CD4-positive, alpha-beta T cell treated with Interleukin-4 for 1 hour (primary cell): ENCODE data around the gene XKRX.
A peak's percentile ranks its signal among the peaks of the same experiment; 100 is the strongest.

Experiments used
- DNase-seq, 2 donors: peaks; one replicate each; pipeline ENCODE4 v3.0.0-alpha.2; 2020 to 2022

The XKRX gene

DNA sequence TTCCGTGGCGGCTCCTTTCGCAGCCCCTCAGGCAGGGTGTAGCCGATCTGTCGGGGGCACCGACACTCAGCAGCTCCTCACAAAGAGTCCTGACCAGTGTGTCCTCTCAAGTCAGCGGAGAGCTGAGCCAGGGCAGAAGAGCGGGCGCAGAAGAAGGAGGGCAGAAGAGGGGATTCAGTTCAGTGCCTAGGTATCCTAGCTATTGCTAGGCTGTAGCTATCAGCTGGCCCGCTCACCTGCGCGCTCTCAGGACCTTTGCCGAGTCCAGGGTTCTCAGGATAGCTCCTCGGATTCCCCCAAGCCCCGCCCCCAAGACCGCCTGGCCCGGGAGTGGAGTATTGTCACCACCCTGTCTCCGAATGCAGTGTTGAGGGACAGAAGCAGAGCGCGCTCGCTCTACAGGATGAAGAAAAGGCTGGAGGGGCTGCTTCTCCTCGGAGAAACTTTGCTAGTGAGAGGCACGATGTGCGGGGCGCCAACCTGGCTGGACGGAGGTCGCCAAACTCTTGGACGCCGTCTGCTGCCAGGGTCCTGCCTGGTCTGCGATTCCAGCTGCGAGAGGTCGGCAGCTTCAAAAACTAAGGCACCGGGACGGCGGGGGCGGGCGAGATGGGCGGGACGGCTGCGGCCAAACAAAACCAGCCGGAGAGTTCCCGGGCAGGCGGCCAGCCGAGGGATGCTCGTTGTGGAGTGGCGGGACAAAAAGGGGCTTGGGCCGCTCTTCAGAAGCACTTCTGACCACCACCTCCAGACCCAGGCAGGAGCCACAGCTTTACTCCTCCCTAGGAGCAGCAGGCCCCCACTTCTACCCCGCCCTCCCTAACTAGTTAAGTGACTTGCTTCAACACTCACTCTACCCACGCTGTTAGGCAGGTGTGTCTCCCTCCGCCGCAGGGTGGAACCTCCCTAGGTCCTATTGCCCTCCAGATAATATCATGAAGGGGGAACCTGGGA lies at the start of gene XKRX:
Gene XKRX, minus strand, starts transcription at position 258 of the 954 bp plus-strand sequence. CDS start 613 bp downstream, outside the sequence.
- peak; percentile 29 to 31 for DNase-seq

DNA sequence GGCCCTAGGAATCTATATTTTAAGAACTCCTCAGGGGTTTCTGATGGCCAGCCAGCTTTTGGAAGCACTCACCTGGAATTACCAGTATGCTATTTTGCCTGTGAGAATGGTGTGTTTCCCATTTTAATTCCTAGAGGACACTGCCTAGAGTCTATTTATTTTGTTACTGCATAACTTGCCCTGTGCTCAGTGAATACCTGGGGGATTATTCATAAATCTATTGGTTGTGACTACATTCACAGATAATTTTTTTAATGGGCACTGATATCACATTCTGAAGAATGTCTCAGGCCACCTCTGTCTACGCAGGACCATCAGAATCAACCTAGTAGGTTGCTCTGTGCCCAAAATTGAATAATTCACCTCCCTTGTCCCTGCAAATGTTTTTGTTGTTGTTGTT lies 47.5 kb upstream of the XKRX start:
- no peak for DNase-seq

DNA sequence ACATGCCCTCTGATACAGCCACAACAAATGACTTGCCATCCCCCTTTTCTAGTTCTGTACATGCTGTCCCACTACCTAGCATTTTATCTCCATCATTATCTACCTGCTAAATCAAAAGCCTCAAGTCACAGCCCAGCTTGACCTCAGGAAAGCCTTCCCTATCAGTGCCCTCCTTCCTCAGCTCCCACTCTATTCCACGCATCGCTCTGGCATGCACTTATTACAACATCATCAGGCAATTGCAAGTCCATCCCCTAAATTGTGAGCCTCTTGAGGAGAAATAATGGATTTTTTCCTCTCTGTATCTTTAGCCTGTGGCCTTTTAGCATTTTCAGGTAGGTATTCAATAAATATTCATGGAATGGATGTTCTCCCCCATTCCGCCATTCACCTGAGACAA lies 46.5 kb upstream of the XKRX start:
- no peak for DNase-seq

DNA sequence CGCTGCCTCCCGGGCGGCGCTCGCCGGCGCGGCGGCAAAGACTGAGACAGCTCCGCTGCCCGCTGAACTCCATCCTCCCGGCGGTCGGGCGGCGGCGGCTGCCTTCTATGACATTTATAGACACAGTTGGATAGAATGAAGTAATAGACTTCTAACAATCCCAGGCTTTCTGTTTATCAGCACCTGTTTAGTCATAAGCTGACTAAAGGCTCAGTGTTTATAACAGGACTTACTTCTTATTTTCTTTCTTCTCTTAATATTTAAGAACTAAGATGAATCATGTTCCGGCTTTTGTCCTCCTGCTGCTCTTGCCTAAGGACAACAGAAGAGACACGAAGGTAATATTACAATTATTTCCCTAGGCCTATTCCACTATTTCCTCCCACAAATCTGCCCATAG lies 44.7 kb upstream of the XKRX start:
- no peak for DNase-seq

DNA sequence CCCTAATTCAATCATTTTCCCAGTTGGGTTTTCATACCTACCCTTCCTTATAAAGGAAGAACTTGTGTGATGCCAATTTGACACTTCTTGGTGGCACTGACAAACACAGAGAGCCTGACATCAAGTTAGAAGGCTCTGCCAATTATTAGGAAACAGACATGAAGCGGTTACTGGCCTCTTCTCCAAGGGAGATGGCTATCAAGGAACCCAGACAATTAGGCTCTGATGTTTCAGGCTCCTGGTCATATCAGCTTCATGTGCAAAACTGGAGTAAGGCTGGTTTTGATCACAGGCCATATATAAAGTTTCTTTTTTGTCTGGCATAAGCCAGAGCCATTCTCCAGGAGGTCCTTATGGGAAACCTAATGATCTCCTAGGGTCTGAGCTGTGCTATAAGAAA lies 41.2 kb upstream of the XKRX start:
- DNase-seq: no peak

DNA sequence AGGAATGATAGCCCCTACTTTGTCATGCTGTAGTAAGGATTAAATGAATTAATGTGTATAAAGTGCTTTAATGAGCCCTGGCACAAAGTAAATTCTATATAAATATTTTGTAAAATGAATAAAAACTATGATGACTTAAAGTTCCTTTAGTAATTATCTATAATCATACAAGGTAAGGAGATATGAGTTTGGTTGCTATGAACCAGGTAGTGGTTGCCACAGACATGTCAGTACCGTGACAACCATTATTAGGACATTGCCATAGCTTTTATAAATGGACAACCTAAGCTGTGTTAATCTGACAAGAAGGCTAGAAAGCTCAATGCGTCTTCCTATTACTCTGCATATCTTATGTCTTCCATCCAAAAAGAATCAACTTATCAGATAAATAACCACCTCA lies 40.7 kb upstream of the XKRX start, which contains the start of gene ARL13A:
Gene ARL13A, plus strand, starts transcription at position 301 of the 400 bp plus-strand sequence. CDS start 3,982 bp downstream, outside the sequence.
- DNase-seq: no peak

DNA sequence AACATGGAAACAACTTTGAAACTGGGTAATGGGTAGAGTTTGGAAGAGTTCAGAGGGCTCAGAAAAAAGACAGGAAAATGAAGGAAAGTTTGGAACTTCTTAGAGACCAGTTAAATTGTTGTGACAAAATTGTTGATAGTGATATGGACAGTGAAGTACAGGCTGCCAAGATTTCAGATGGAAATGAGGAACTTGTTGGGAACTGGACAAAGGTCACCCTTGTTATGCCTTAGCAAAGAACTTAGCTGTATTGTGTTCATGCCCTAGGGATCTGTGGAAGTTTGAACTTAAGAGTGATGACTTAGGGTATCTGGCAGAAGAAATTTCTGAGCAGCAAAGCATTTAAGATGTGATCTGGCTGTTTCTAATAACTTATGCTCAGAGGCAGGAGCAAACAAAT lies 35.6 kb upstream of the XKRX start:
- DNase-seq: no peak

DNA sequence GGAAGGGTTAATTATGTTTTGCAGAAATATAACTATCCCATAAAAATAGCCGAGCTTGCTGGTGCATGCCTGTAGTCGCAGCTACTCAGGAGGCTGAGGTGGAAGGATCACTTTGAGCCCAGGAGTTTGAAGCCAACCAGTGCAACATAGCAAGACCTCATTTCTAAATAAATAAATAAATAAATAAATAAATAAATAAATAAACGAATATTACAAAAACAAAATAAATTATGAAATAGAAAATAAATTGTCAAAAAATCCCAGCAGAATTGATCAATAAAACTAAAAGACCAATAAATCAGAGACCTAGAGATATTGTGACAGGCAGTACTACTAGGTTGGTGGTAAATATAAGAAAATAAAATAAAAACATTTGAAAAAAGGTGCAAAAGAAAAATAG lies 34.1 kb upstream of the XKRX start:
- no peak for DNase-seq

DNA sequence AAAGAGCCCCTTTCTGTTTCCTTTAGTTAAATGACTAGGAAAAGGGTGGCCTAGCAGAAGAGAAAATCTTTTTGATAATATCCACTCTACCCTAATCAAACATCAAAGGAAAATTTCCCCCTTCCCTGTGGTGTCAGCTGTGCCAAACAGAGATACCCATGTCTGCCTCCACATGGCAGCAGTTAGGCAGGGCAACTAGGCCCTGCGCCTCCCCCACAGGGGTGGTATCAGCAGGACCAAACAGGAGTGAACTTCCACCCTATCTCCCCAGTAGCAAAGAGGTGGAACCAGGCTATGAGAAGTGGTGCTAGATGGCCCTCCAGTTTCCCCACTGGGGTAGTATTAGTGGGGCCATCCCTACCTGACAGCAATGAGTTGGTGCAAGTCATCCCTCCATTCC lies 19.8 kb upstream of the XKRX start:
- no peak for DNase-seq

DNA sequence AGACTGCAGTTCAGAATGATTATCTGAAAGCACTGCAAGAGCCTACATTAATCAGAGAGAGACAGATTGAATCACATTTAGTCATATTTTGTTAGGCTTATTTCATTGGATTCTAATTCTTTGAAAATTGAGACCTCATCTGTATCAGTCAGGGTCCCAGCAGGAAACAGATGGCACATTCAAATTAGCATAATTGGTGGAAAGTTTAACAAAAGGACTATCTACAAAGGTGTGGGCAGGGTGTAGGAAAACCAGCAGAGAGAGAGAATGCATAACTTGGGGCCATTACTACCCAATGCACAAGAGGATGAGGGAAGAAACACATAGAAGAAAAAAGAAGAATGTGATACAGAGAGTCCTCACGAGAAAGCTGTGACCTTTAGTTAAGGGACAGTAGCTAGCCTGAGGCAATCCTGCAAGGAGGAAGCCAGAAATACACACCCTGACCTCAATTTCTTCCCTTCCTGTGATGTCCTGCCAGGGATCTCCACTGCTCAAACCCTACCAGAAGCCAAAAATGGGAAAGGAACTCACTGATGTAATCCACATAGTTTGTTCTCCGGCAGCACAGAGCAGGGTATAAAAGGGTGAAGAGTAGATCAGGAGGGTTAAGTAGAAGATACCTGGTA lies 17.7 kb upstream of the XKRX start:
- DNase-seq: no peak

DNA sequence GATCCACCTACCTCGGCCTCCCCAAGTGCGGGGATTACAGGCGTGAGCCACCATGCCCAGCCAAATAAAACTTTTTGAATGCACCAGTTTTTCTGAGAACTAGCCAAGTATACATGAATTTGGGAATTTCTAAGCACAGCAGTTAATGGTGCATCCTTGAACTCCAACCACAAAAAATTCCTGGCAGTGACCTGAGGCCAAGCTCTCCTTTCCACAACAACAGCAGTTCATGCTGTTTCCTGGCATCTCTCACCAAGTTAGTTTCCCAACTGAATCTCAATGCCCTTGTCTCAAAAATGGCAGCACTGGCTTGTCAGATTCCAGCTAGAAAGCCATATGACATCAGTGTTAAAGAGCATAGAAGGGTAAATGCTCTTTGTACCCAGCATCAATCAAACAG lies 15.9 kb upstream of the XKRX start:
- DNase-seq: no peak

DNA sequence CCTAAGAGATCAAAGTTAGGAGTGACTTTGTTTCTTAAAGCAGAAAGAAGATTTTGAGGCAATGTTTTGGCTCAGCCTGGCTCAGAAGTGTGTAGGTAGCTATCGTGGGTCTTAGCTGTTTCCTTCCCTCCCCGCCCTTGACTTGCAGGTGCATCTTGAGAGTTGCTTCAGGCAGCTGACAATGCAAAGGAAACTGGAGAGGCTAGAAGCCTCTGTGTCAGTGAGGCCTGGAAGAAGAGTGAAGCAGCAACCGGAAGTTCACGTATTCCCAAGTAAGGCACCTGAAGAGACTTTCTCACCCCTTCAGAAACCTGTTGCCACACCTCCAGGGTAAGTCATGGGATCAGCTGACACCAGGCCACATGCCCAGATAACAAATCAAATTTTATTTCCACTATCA lies 10.6 kb upstream of the XKRX start:
- DNase-seq: no peak

DNA sequence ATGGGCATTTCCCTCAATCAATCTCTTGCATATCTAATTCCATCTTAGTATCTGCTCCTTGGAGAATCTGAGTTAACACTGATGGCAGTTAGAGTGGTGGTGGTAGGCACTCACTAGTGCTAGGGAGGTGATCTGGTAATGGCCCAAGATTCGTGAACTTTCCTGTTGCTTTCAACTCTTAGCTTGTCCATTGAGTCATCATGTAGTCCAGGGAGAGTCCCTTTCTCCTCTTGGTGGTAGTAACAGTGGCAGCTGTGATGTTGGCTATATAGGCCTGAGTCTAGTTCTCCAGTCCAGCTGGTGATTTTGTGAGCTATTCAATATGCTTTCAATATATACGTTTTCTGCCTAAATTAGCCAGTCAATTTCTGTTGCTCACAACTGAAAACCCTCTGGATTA lies 7.0 kb upstream of the XKRX start:
- no peak for DNase-seq

DNA sequence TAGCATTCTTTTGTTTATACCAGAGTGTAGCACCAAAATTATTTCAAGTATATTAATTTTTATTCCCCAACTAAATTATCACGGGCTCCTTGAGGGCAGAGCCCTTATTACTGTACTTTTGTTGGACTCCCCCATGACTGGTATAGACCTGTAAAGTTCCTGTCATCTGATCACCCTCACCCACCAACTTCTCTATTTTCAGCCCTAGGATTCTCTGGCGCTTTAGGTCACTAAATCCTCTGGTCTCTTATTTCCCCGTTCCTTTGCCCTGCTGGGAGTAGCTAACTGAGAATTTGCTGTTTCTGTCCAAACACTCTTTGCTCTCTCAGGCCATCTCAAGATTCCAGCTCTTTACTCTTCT lies 3.2 kb upstream of the XKRX start:
- no peak for DNase-seq

DNA sequence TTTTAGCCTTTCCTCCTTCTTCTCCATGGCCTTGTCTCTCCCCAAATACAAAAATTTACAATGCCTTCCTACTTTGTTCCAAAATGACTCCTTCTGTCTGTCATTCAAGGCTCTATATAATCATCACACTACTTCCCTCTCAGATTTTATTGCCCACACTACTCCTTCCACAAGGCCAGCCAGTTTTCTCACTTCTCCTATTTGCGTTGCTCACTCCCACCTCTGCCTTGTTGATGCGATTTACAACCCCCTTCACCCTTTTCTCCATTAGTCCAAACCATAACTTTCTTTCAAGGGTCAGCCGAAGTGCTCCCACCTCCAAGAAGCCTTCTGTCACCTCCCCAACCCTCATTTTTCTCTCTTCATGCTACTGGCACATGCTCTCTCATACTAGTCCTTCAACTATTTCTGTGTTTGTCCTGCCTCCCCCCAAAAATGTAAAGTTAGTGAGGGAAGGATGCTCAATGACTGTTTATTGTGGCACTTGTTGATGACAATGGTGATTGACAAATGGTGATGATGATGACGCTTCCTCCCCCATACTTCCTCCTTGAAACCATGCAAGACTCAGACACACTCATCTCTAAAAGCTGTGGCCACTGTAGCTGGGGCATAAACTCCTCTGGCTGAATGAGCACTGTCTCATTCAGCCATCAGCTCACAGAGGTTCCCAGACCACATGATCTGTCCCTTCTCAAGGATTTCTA lies 2.7 kb upstream of the XKRX start:
- no peak for DNase-seq

DNA sequence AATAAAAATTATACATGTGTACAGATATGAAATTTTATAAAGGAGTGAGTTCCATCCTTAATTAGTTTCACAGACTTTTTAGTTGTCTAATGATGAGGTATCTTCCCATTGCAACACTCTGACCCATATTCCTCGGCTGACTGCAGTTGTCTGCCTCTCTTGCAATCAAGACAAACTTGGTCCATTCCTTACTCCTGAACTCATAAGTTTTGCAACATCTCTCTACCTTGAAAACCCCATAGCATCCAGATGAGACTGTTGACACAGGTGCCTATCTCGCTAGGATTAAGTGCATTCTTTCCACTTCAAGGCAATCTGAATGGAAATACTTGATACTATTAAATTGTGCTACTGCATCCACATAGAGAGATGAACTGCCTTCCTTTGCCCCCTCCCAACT lies 2.3 kb downstream of the XKRX start:
- no peak for DNase-seq

DNA sequence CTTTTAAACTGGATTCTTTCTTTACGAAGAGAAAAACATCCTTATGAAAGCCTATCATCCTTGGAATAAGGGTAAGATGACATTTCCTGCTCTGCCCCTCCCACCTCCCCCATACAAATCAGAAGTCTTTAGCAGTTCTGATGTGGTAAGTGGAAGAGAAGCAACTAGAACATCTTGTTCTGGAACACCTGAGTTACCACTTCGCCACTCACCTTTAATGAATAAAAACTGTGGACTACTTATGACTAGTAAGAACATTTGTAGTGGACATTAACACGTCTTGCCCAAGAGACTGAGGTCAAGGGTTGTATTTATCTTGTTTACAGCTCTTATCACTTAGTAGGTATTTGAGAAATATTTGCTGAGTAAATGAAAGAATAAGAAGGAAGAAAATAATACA lies 4.3 kb downstream of the XKRX start:
- no peak for DNase-seq

DNA sequence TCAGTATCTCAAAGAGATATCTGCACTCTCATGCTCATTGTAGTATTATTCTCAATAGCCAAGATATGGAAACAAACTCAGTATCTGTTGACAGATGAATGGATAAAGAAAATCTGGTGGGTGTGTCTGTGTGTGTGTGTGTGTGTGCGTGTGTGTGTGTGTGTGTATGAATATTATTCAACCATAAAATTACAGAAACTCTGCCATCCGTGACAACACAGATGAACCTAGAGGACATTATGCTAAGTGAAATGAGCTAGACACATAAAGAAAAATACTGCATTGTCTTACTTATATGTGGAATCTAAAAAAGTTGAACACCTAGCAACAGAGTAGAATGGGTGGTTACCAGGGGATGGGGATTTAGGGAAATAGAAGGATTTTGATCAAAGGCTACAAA lies 13.2 kb downstream of the XKRX start:
- no peak for DNase-seq

DNA sequence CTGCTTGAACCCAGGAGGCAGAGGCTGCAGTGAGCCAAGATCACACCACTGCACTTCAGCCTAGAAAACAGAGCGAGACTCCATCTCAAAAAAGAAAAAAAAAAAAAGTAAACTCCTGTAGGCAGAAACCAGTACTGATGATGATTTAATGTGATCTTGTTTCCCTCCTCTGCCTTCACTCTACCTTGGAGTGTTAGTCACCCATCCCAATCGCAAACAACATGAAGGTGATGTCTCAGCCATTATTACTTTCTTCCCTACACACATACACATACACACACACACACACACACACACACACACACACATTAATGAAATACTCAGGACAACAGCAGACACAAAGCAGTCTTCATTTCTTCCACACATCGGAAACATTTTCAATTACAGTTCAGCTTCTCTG lies 15.6 kb downstream of the XKRX start:
- no peak for DNase-seq

DNA sequence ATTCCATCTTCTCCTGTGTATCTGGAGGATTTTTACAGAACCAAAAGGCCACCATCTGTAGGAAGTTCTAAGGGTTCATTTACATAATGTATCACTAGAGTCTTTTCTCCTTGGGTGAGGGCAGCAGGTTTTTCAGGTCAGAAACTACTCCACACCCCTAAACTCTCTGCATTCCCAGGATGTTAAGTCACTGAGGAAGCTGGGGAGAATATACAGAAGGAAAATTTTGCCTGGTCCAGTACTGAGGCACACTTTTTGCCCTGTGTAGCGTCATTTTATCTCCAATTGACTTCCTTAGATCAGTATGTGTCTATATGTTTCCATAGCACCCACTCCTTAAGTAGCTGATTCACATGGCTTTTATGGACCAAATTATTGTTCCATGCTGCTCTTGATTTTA lies 17.0 kb downstream of the XKRX start:
- DNase-seq: no peak

DNA sequence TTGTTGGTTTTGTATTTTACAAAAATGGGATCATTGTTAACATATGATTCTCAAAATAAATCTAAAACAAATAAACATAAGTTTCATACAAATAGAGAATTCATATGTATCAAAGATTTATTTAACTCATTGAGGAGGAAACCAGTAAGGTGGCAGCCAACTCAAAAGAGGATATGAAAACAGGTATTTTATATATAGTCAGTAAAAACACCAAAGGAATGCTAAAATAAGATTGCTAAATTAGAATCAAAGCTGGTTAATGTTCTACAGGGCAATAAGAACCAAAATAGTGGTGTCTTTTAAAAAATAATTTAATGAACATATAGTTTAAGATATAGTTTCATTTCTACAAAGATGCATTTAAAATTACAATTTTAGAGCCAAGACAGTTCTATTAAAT lies 23.1 kb downstream of the XKRX start:
- DNase-seq: no peak

DNA sequence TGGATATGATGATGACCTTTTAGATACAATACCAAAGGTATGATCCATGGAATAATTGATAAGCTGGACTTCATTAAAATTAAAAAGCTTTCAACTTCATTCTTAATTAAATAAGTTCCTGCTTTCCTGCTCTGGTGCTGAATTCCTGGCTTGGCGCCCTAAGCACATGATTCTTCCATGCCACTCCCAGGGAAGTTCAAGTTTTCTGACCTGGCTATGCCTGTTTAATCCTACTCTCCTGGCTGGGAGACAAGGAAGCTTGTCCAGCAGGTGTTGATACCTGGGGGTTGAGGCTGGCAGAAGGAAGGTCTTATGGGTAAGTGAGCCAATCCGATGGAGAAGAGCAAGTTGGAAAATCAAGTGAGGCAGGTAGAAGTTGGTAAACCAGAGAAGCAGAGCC lies 24.3 kb downstream of the XKRX start:
- no peak for DNase-seq

DNA sequence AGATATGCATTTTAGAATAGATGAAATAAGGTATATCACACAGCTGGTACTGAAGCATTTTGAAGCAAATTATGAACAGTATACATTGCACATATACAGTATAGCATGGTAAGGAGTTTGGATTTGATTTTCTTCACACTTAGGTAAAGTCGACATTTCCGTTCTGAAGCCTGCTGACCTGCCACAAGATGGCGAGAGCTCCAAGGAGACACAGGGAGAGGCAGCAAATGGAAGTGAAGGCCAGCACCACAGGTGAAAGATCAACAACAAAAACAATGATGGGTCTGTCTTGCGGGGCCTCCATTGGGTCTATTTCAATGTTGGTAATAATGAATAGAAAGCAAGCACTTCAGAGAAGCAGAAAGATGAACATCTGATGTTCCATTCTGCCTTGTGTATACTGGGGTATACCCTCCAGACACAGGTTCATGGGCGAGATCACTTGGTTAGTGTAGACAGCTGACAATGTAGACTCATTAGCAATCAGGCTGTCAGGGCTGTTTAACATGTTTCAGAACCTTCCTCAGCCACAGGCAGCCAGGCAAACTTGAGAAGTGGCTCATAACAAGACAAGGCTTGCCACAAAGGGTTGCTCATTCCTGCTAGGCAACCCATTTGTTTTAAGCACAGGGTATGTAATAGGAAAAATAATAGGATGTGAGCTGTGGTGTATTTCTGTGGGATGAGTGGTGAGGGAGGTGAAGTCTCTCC lies 33.2 kb downstream of the XKRX start:
- DNase-seq: peak in 1 of 2 donors; percentile 6
